GM23338 (cell line): ENCODE results near the gene TINCR. TPM values are rescaled to one million over a fixed set of nuclear protein-coding genes. Genes with fewer than 3 reads are reported as not detected.

ENCODE experiments used
- ATAC-seq: fragments of 200-7000 bp; cut with Tn5 transposase; 3 replicates; pipeline ENCODE4 v1.9.1; 2020
- DNase-seq: peaks from one replicate; pipeline ENCODE4 v3.0.0-alpha.2; 2015; ENCODE audit warnings: low spot score
- H2AFZ ChIP-seq: fragments of 200-600 bp; sonication (generic); 2 replicates; pipeline ENCODE4 v1.8.0; 2016; ENCODE audit warnings: antibody characterized with exemption, mild to moderate bottlenecking, moderate library complexity
- H3F3A ChIP-seq: fragments of 200-600 bp; sonication (generic); replicated peaks from 2 replicates; pipeline ENCODE4 v1.8.0; 2017; ENCODE audit warnings: antibody characterized with exemption, mixed run types, low read depth
- H3K27ac ChIP-seq: fragments of 200-600 bp; sonication (generic); 2 replicates; pipeline ENCODE4 v1.6.1; 2016; ENCODE audit warnings: low read depth
- H3K27me3 ChIP-seq: fragments of 200-600 bp; sonication (generic); 2 replicates; pipeline ENCODE4 v1.8.0; 2016; ENCODE audit warnings: mild to moderate bottlenecking, mixed run types, moderate library complexity; ENCODE audit not compliant: insufficient read depth
- H3K36me3 ChIP-seq: fragments of 200-600 bp; sonication (generic); 2 replicates; pipeline ENCODE4 v1.8.0; 2016; ENCODE audit warnings: mild to moderate bottlenecking; ENCODE audit not compliant: insufficient read depth
- H3K4me1 ChIP-seq: fragments of 200-600 bp; sonication (generic); 2 replicates; pipeline ENCODE4 v1.8.0; 2016; ENCODE audit warnings: mild to moderate bottlenecking, moderate library complexity; ENCODE audit not compliant: insufficient read depth
- H3K4me2 ChIP-seq: fragments of 200-600 bp; sonication (generic); 2 replicates; pipeline ENCODE4 v1.7.1; 2017; ENCODE audit warnings: mixed run types
- H3K4me3 ChIP-seq: fragments of 200-600 bp; sonication (generic); 2 replicates; pipeline ENCODE4 v1.6.1; 2016; ENCODE audit warnings: mixed run types
- H3K79me2 ChIP-seq: fragments of 200-600 bp; sonication (generic); replicated peaks from 2 replicates; pipeline ENCODE4 v1.8.0; 2017; ENCODE audit warnings: mild to moderate bottlenecking; ENCODE audit not compliant: insufficient read depth
- H3K9me2 ChIP-seq: fragments of 200-600 bp; sonication (generic); 2 replicates; pipeline ENCODE4 v1.8.0; 2017; ENCODE audit not compliant: insufficient read depth
- H4K20me1 ChIP-seq: fragments of 200-600 bp; sonication (generic); replicated peaks from 2 replicates; pipeline ENCODE4 v1.8.0; 2017; ENCODE audit warnings: mild to moderate bottlenecking; ENCODE audit not compliant: insufficient read depth
- H3K27ac Mint-ChIP-seq: 2 replicates; pipeline ENCODE4 v1.8.0; 2020; ENCODE audit warnings: inconsistent platforms, mild to moderate bottlenecking, moderate library complexity, mixed read lengths
- H3K27me3 Mint-ChIP-seq: 3 replicates; pipeline ENCODE4 v1.8.0; 2022; ENCODE audit warnings: low read depth, mild to moderate bottlenecking, moderate library complexity, mixed read lengths, inconsistent platforms; ENCODE audit not compliant: insufficient read depth, poor library complexity
- H3K36me3 Mint-ChIP-seq: 3 replicates; pipeline ENCODE4 v1.8.0; 2021; ENCODE audit warnings: low read depth, mild to moderate bottlenecking, inconsistent platforms, moderate library complexity, mixed read lengths
- H3K4me1 Mint-ChIP-seq: 3 replicates; pipeline ENCODE4 v1.8.0; 2020; ENCODE audit warnings: mild to moderate bottlenecking, inconsistent platforms, mixed read lengths
- H3K4me3 Mint-ChIP-seq: 3 replicates; pipeline ENCODE4 v1.8.0; 2021; ENCODE audit warnings: moderate library complexity, mild to moderate bottlenecking, inconsistent platforms, mixed read lengths
- H3K9me3 Mint-ChIP-seq: 3 replicates; pipeline ENCODE4 v1.8.0; 2020; ENCODE audit warnings: moderate library complexity, mild to moderate bottlenecking, inconsistent platforms, mixed read lengths
- CTCF ChIP-seq, 2 experiments: fragments of 200-600 bp in 1 of 2; sonication (generic) in 1 of 2; conservative IDR thresholded peaks; 2 replicates each; pipeline versions ENCODE4 v1.5.1 to v1.6.1; 2016 to 2017; ENCODE audit warnings: antibody characterized with exemption in 2 of 2, low read depth in 2 of 2, mild to moderate bottlenecking in 2 of 2, moderate library complexity in 1 of 2
- ETS1 ChIP-seq: IDR thresholded peaks from 2 replicates; pipeline ENCODE4 v1.6.1; 2016; ENCODE audit warnings: antibody characterized with exemption
- EZH2 ChIP-seq: fragments of 200-600 bp; sonication (generic); IDR thresholded peaks from one replicate; pipeline ENCODE4 v1.8.0; 2017; ENCODE audit warnings: antibody characterized with exemption, mild to moderate bottlenecking, low read depth; ENCODE audit not compliant: unreplicated experiment
- NANOG ChIP-seq: IDR thresholded peaks from 2 replicates; pipeline ENCODE4 v1.6.1; 2016; ENCODE audit warnings: antibody characterized with exemption, borderline replicate concordance
- POLR2AphosphoS5 ChIP-seq: IDR thresholded peaks from 2 replicates; pipeline ENCODE4 v1.6.1; 2016; ENCODE audit warnings: antibody characterized with exemption, low read depth
- REST ChIP-seq: IDR thresholded peaks from one replicate; pipeline ENCODE4 v1.6.1; 2018; ENCODE audit warnings: antibody characterized with exemption; ENCODE audit not compliant: unreplicated experiment
- STAT1 ChIP-seq: IDR thresholded peaks from one replicate; pipeline ENCODE4 v1.6.1; 2016; ENCODE audit warnings: antibody characterized with exemption; ENCODE audit not compliant: unreplicated experiment
- ZNF114 ChIP-seq: fragments of 250-450 bp; sonication (Bioruptor Pico); IDR thresholded peaks from 2 replicates; pipeline ENCODE4 v1.5.0; 2020; ENCODE audit warnings: mild to moderate bottlenecking, moderate library complexity
- ZNF331 ChIP-seq: fragments of 250-450 bp; sonication (Bioruptor Pico); IDR thresholded peaks from 2 replicates; pipeline ENCODE4 v1.5.0; 2020; ENCODE audit warnings: low read depth, mild to moderate bottlenecking, moderate library complexity
- ZNF462 ChIP-seq: fragments of 250-450 bp; sonication (Bioruptor Pico); IDR thresholded peaks from 2 replicates; pipeline ENCODE4 v1.5.0; 2020; ENCODE audit warnings: mild to moderate bottlenecking, moderate library complexity
- polyA plus RNA-seq: library from polyadenylated mRNA; unstranded; fragments of >200 nt; fragmentation: Nextera tagmentation; extraction: Ambion mirVana; gene quantifications from 2 replicates; pipeline ENCODE4 v1.2.1, GENCODE V29; 2016
- total RNA-seq: library from RNA; depleted of rRNA; stranded (reverse); fragments of >200 nt; shearing (Covaris generic); gene quantifications from 2 replicates; pipeline ENCODE4 v1.2.3, GENCODE V29; 2014

Gene TINCR
- total and polyA plus RNA-seq, 2 experiments from 2014 or later, result 0.42 to 0.97 TPM

GRCh38 chr19:5558101-5558621 lies 9.6 kb downstream of the TINCR start:
- DNase-seq (no peak), ATAC-seq (no peak)
- Histone ChIP-seq H4K20me1 (no peaks in the 10 kb centered on the region), H3K36me3 (no peaks in the 10 kb centered on the region), H3K9me2 (no peaks in the 10 kb centered on the region), H3K4me1 (no peaks in the 10 kb centered on the region; the same call in 1 of the 2 replicates), H2AFZ (no peak overlapping the region), H3F3A (no peaks in the 10 kb centered on the region), H3K79me2 (no peaks in the 10 kb centered on the region), H3K27me3 (no peaks in the 10 kb centered on the region), H3K4me2 (no peak overlapping the region), H3K27ac (no peak overlapping the region), H3K4me3 (no peak overlapping the region)
- Mint-ChIP-seq H3K36me3 (no peaks in the 10 kb centered on the region), H3K27ac (no peak overlapping the region), H3K9me3 (peaks cover 10% of the 10 kb centered on the region), H3K4me3 (no peak overlapping the region), H3K4me1 (peaks cover 24% of the 10 kb centered on the region), H3K27me3 (peaks cover 21% of the 10 kb centered on the region)
- TF ChIP-seq REST (no peak), EZH2 (no peak), ZNF114 (no peak), POLR2AphosphoS5 (no peak), ZNF331 (CRISPR knock-in tag) (no peak), NANOG (no peak), STAT1 (no peak), ZNF462 (no peak), ETS1 (no peak), CTCF (conservative IDR thresholded peaks at IDR 0.05; ENCODE audit: low read depth in 2 of 2) (no peak)
